HEK293 (cell line): Measurements from ENCODE around the gene ECHDC1.

Experiments used
- BCL6B ChIP-seq: fragments of 450-650 bp; formaldehyde crosslinking; IDR thresholded peaks from 2 replicates; pipeline ENCODE4 v1.5.1; 2017; ENCODE audit warnings: missing biosample characterization, missing genetic modification characterization
- CTCF ChIP-seq: fragments of 450-650 bp; formaldehyde crosslinking; IDR thresholded peaks from 2 replicates; pipeline ENCODE4 v1.5.1; 2016; ENCODE audit warnings: missing biosample characterization, missing genetic modification characterization
- ZBTB20 ChIP-seq: fragments of 450-650 bp; formaldehyde crosslinking; IDR thresholded peaks from 2 replicates; pipeline ENCODE4 v1.5.1; 2016; ENCODE audit warnings: missing biosample characterization, missing genetic modification characterization
- ZBTB26 ChIP-seq: fragments of 450-650 bp; formaldehyde crosslinking; optimal IDR thresholded peaks from 2 replicates; pipeline ENCODE3; 2016; ENCODE audit warnings: missing biosample characterization, mild to moderate bottlenecking, missing genetic modification characterization
- ZFP3 ChIP-seq: fragments of 450-650 bp; formaldehyde crosslinking; IDR thresholded peaks from 2 replicates; pipeline ENCODE4 v1.5.1; 2016; ENCODE audit warnings: low read depth, missing biosample characterization, missing genetic modification characterization
- ZNF302 ChIP-seq: fragments of 450-650 bp; formaldehyde crosslinking; IDR thresholded peaks from 2 replicates; pipeline ENCODE4 v1.5.1; 2016; ENCODE audit warnings: missing biosample characterization, missing genetic modification characterization, low read depth
- ZNF707 ChIP-seq: fragments of 450-650 bp; formaldehyde crosslinking; IDR thresholded peaks from 2 replicates; pipeline ENCODE4 v1.5.1; 2016; ENCODE audit warnings: missing biosample characterization, missing genetic modification characterization
- TF ChIP-seq, protein P1 (sequence below): fragments of 450-650 bp; formaldehyde crosslinking; IDR thresholded peaks from 2 replicates; pipeline ENCODE4 v1.5.1; 2016; ENCODE audit warnings: missing biosample characterization, missing genetic modification characterization
- TF ChIP-seq, protein P2 (sequence below): fragments of 450-650 bp; formaldehyde crosslinking; IDR thresholded peaks from 2 replicates; pipeline ENCODE4 v1.5.1; 2016; ENCODE audit warnings: missing biosample characterization, missing genetic modification characterization

DNA sequence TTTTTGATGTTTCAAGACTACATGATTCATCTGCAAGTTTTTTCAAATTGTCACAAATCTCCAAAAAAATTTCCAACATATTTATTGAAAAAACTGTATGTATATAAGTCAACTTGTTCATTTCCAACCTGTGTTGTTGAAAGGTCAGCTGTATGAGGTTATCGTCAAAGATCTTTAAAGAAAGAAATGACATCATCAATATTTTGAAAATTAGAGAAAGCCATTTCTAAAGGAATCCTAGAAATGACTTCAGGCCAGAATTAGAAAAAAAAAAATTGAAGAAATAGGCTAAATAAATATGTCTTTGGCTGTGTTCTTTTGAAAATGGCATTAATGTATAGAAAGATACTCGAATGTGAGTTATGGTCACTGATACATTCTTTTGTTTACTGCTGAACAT, 69.9 kb downstream of the ECHDC1 start:
- TF ChIP-seq CTCF (tag by site-specific recombination) (no peak), ZBTB20 (no peak), BCL6B (tag by site-specific recombination) (no peak), ZFP3 (tag by site-specific recombination) (no peak), ZNF707 (tag by site-specific recombination) (no peak), ZNF302 (tag by site-specific recombination) (no peak), ZBTB26 (tag by site-specific recombination) (no peak)
- TF ChIP-seq, protein P1, sequence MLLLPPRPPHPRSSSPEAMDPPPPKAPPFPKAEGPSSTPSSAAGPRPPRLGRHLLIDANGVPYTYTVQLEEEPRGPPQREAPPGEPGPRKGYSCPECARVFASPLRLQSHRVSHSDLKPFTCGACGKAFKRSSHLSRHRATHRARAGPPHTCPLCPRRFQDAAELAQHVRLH (tag by site-specific recombination) = no peak
- TF ChIP-seq, protein P2, sequence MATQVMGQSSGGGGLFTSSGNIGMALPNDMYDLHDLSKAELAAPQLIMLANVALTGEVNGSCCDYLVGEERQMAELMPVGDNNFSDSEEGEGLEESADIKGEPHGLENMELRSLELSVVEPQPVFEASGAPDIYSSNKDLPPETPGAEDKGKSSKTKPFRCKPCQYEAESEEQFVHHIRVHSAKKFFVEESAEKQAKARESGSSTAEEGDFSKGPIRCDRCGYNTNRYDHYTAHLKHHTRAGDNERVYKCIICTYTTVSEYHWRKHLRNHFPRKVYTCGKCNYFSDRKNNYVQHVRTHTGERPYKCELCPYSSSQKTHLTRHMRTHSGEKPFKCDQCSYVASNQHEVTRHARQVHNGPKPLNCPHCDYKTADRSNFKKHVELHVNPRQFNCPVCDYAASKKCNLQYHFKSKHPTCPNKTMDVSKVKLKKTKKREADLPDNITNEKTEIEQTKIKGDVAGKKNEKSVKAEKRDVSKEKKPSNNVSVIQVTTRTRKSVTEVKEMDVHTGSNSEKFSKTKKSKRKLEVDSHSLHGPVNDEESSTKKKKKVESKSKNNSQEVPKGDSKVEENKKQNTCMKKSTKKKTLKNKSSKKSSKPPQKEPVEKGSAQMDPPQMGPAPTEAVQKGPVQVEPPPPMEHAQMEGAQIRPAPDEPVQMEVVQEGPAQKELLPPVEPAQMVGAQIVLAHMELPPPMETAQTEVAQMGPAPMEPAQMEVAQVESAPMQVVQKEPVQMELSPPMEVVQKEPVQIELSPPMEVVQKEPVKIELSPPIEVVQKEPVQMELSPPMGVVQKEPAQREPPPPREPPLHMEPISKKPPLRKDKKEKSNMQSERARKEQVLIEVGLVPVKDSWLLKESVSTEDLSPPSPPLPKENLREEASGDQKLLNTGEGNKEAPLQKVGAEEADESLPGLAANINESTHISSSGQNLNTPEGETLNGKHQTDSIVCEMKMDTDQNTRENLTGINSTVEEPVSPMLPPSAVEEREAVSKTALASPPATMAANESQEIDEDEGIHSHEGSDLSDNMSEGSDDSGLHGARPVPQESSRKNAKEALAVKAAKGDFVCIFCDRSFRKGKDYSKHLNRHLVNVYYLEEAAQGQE = no peak
